HepG2 (cell line): ENCODE data around the gene TBC1D30. TPM values are rescaled to one million over a fixed set of nuclear protein-coding genes. Genes with fewer than 3 reads are reported as not detected.

Experiments
- ATAC-seq: fragments of 200-7000 bp; cut with Tn5 transposase; 3 replicates; pipeline ENCODE4 v1.9.1; 2020; ENCODE audit warnings: mild to moderate bottlenecking, moderate library complexity
- BruUV-seq: library from RNA; stranded (reverse); fragments of 400-500 nt; replicated peaks from 2 replicates; lab custom pipeline; 2021; lab: Mats Ljungman, UMichigan
- CTCF ChIA-PET: fragments of 300-600 bp; formaldehyde crosslinking; extraction: SDS; loops from one replicate; lab custom pipeline; 2021; ENCODE audit warnings: low total read pairs, inconsistent platforms, low intra/inter-chr PET ratio; lab: Yijun Ruan, JAX
- POLR2A ChIA-PET: fragments of 350-600 bp; sonication (Branson Sonifier 250); formaldehyde crosslinking; loops from one replicate; lab custom pipeline; 2020; ENCODE audit warnings: antibody characterized with exemption, inconsistent platforms; lab: Yijun Ruan, JAX
- DNase-seq: peaks from one replicate; pipeline ENCODE4 v3.0.0-alpha.2; 2015; ENCODE audit warnings: low spot score
- FAIRE-seq: peaks from 3 replicates; lab custom pipeline; 2011; peaks lifted over from hg19 to GRCh38; lab: Jason Lieb, UNC
- H2AFZ ChIP-seq: one replicate; pipeline ENCODE4 v1.6.1; 2011; ENCODE audit warnings: low read length, inconsistent platforms
- H3K27ac ChIP-seq: fragments of 300-600 bp; 3 replicates; pipeline ENCODE4 v1.8.0; 2011; ENCODE audit warnings: mixed run types, mild to moderate bottlenecking, mixed read lengths, low read length, inconsistent platforms; ENCODE audit not compliant: insufficient read depth; ENCODE audit errors: extremely low read length
- H3K27me3 ChIP-seq, 2 experiments: fragments of 200-600 bp in 1 of 2; 2 replicates in 1 of 2; 3 replicates in 1 of 2; pipeline versions ENCODE4 v1.6.0 to v1.8.0; 2011; ENCODE audit warnings: low read length in 2 of 2, mild to moderate bottlenecking in 2 of 2, moderate library complexity in 2 of 2, inconsistent platforms in 1 of 2; ENCODE audit not compliant: insufficient read depth in 2 of 2, control insufficient read depth in 1 of 2
- H3K36me3 ChIP-seq, 2 experiments: fragments of 200-600 bp in 1 of 2; replicated peaks in 1 of 2; 2 replicates in 1 of 2; 3 replicates in 1 of 2; pipeline versions ENCODE4 v1.5.1 to v1.8.0; 2011; ENCODE audit warnings: low read length in 2 of 2, inconsistent platforms in 1 of 2; ENCODE audit not compliant: insufficient read depth in 2 of 2, control insufficient read depth in 1 of 2
- H3K4me1 ChIP-seq: 2 replicates; pipeline ENCODE4 v1.5.1; 2012; ENCODE audit warnings: low read length, inconsistent platforms; ENCODE audit not compliant: insufficient read depth
- H3K4me2 ChIP-seq: 2 replicates; pipeline ENCODE4 v1.6.0; 2011; ENCODE audit warnings: low read depth, low read length, inconsistent platforms
- H3K4me3 ChIP-seq, 3 experiments: fragments of 200-600 bp in 1 of 3; sonication (generic), shearing (Covaris generic) in 1 of 3; replicated peaks in 1 of 3; 2 replicates each; pipeline ENCODE4 v1.5.1; 2011 to 2016; ENCODE audit warnings: low read length in 3 of 3, inconsistent platforms in 2 of 3, low read depth in 2 of 3, mild to moderate bottlenecking in 2 of 3, control low read depth in 1 of 3, mixed read lengths in 1 of 3; ENCODE audit not compliant: insufficient read depth in 1 of 3
- H3K79me2 ChIP-seq: one replicate; pipeline ENCODE4 v1.6.1; 2011; ENCODE audit warnings: low read length, inconsistent platforms; ENCODE audit not compliant: insufficient read depth
- H3K9ac ChIP-seq: 2 replicates; pipeline ENCODE4 v1.6.0; 2011; ENCODE audit warnings: mild to moderate bottlenecking, low read depth, low read length, inconsistent platforms; ENCODE audit not compliant: insufficient read depth
- H3K9me3 ChIP-seq: 2 replicates; pipeline ENCODE4 v1.5.1; 2012; ENCODE audit warnings: mild to moderate bottlenecking, low read length
- H4K20me1 ChIP-seq: 2 replicates; pipeline ENCODE4 v1.6.0; 2011; ENCODE audit warnings: inconsistent platforms, mild to moderate bottlenecking, low read length, moderate library complexity; ENCODE audit not compliant: insufficient read depth
- AKNA ChIP-seq: sonication (generic); formaldehyde crosslinking; IDR thresholded peaks from 2 replicates; pipeline ENCODE4 v1.4.0; 2020; ENCODE audit warnings: missing genetic modification reagents, borderline replicate concordance
- ATF3 ChIP-seq: sonication (generic); formaldehyde crosslinking; IDR thresholded peaks from 2 replicates; pipeline ENCODE4 v1.4.0; 2020; ENCODE audit warnings: missing genetic modification reagents
- ETV6 ChIP-seq: sonication (generic); formaldehyde crosslinking; conservative IDR thresholded peaks from 2 replicates; pipeline ENCODE4 v1.4.0; 2020; ENCODE audit warnings: missing genetic modification reagents
- GATA4 ChIP-seq: sonication (generic); IDR thresholded peaks from 2 replicates; pipeline ENCODE4 v1.6.1; 2016; ENCODE audit warnings: antibody characterized with exemption, low read depth, borderline replicate concordance
- HHEX ChIP-seq: IDR thresholded peaks from 2 replicates; pipeline ENCODE4 v1.6.1; 2016; ENCODE audit warnings: control low read depth
- PAXIP1 ChIP-seq: sonication (generic); formaldehyde crosslinking; conservative IDR thresholded peaks from 2 replicates; pipeline ENCODE4 v1.4.0; 2020; ENCODE audit warnings: mild to moderate bottlenecking, missing genetic modification reagents, moderate library complexity
- SOX13 ChIP-seq, 3 experiments: fragments of 450-650 bp in 1 of 3; sonication (generic) in 1 of 3; formaldehyde crosslinking in 1 of 3; IDR thresholded peaks in 2 of 3; conservative IDR thresholded peaks in 1 of 3; 2 replicates each; pipeline versions ENCODE4 v1.5.0 to v1.6.1; 2016 to 2020; ENCODE audit warnings: antibody characterized with exemption in 1 of 3, mild to moderate bottlenecking in 1 of 3, missing compliant biosample characterization in 1 of 3, missing genetic modification reagents in 1 of 3, moderate library complexity in 1 of 3
- ZNF12 ChIP-seq: sonication (generic); formaldehyde crosslinking; IDR thresholded peaks from 2 replicates; pipeline ENCODE4 v1.5.0; 2020; ENCODE audit warnings: missing genetic modification reagents
- ZNF512B ChIP-seq: sonication (generic); formaldehyde crosslinking; IDR thresholded peaks from 2 replicates; pipeline ENCODE4 v1.5.1; 2020; ENCODE audit warnings: missing genetic modification reagents, mild to moderate bottlenecking, borderline replicate concordance
- ZNF546 ChIP-seq: sonication (generic); formaldehyde crosslinking; conservative IDR thresholded peaks from 2 replicates; pipeline ENCODE4 v1.8.1; 2023; ENCODE audit warnings: mild to moderate bottlenecking, missing genetic modification reagents
- ZNF720 ChIP-seq: sonication (generic); formaldehyde crosslinking; IDR thresholded peaks from 2 replicates; pipeline ENCODE4 v1.4.0; 2020; ENCODE audit warnings: missing genetic modification reagents
- ZNF776 ChIP-seq: sonication (generic); formaldehyde crosslinking; IDR thresholded peaks from 2 replicates; pipeline ENCODE4 v1.4.0; 2020; ENCODE audit warnings: mild to moderate bottlenecking, missing genetic modification reagents
- in situ Hi-C: cut with HindIII; loops from 2 replicates; pipeline ENCODE4 v1.10.0; 2017; ENCODE audit warnings: low pct_unique_long_range_greater_than_20kb; ENCODE audit not compliant: extremely low pct_ligation_motif_present
- intact Hi-C: fragments of 100-400 bp; cut with micrococcal nuclease; formaldehyde crosslinking; loops from one replicate; pipeline ENCODE4 v1.10.0; 2022; ENCODE audit not compliant: unreplicated experiment
- polyA plus RNA-seq, 8 experiments: library from polyadenylated mRNA; depleted of rRNA in 3 of 8; stranded (reverse) in 7 of 8; unstranded in 1 of 8; fragments of >200 nt; fragmentation: Illumina TruSeq in 4 of 8; extraction: Trizol in 4 of 8; gene quantifications; 2 replicates each; pipeline versions ENCODE4 v1.2.1 to v1.2.3, GENCODE V29; 2011 to 2016; ENCODE audit warnings: low read depth in 4 of 8, missing spikeins in 1 of 8, mixed read lengths in 1 of 8; ENCODE audit not compliant: insufficient read depth in 1 of 8
- total RNA-seq, 5 experiments: library from RNA; depleted of rRNA; stranded (reverse); fragments of >200 nt; fragmentation: Illumina TruSeq; extraction: Trizol; gene quantifications; 2 replicates each; pipeline ENCODE4 v1.2.3, GENCODE V29; 2016; ENCODE audit warnings: low read depth in 1 of 5

The TBC1D30 gene
- total and polyA plus RNA-seq, 2 of the 13 experiments (the other 11 are each of a cell fraction or from before 2014, with no cell fraction given): 0.42 to 0.67 TPM

- TF ChIP-seq AKNA (CRISPR knock-in tag): no peak
- TF ChIP-seq ETV6 (CRISPR knock-in tag): no peak
- no peak for TF ChIP-seq ZNF512B
- no peak for TF ChIP-seq ZNF720
- no peak for TF ChIP-seq ZNF12
These were observed 98.4 kb downstream of the TBC1D30 start (continued) for GRCh38 chr12:64922853-64923252.

- intact Hi-C loops (no loop called here), in situ Hi-C loops (no loop called here)
- Histone ChIP-seq H3K9me3 (no peaks in the 10 kb centered on the region), H3K4me1 (no peaks in the 10 kb centered on the region), H3K36me3 (no peaks in the 10 kb centered on the region), H3K4me2 (no peak overlapping the region), H3K4me3 (no peak overlapping the region), H3K79me2 (no peaks in the 10 kb centered on the region), H2AFZ (no peak overlapping the region), H3K27ac (no peak overlapping the region), H3K27me3 (no peaks in the 10 kb centered on the region; a peak in 1 of 5 replicates), H3K9ac (no peak overlapping the region), H4K20me1 (no peaks in the 10 kb centered on the region)
- CTCF ChIA-PET: no interaction called here
- no TSS peak for BruUV-seq
- ATAC-seq (no peak), FAIRE-seq (no peak), DNase-seq (no peak)
- POLR2A ChIA-PET: no interaction called here
- no peak for TF ChIP-seq PAXIP1 (CRISPR knock-in tag)
- TF ChIP-seq ZNF546 (CRISPR knock-in tag): no peak
- TF ChIP-seq ZNF776 (CRISPR knock-in tag): no peak
- TF ChIP-seq ATF3: no peak
- no peak for TF ChIP-seq GATA4
- TF ChIP-seq SOX13 (IDR thresholded peaks at IDR 0.05): no peak
- TF ChIP-seq SOX13 (CRISPR knock-in tag; conservative IDR thresholded peaks at IDR 0.05 in 1 of 2, IDR thresholded peaks at IDR 0.05 in 1 of 2): no peak
- TF ChIP-seq HHEX: no peak
These were observed 99.1 kb downstream of the TBC1D30 start for GRCh38 chr12:64923536-64923935.
